ENCODE results near the gene SND1.

SND1 gene

DNA sequence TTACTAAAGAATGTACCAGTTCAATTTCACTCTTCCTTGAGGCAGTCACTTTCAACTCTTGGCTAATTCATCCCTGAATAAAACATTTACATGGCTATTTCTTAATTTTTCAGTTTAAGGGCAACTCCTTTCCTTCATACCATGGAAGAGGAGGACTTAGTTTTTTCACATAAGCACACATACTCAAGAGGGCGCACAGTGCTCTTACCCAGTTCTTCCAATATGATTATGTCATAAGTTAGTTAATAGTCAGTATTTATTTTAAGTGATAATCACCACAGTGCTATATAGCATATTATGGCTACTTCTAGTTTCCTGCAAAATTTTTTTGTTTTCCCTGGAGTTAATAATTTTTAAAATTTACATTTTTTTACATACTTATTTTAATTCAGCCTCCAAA, 58.6 kb downstream of the SND1 start:
- no peak for TF ChIP-seq CTCF (IDR thresholded peaks at IDR 0.05; ENCODE audit: borderline replicate concordance, insufficient read depth, low read depth, low read length)
- H3K4me3 ChIP-seq (ENCODE audit: low read depth, low read length) = no peak overlapping the region

DNA sequence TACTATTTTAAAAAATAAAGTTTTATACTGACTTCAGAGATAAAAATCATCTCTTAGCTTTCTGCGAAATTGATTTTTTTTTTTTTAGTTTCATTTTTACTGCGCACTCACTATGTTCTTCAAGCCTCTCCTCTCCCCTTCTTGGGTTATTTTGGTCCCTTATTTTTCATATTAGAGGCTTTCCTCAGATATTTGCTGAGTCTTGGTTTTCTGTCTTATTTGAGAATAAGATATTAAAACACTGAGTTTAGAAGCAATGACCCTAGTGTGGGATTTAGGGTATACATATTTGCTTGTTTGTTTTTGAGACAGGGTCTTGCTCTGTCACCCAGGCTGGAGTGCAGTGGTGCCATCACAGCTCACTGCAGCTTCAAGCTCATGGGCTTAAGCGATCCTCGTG, 59.9 kb downstream of the SND1 start:
- H3K4me3 ChIP-seq (ENCODE audit: low read depth, low read length) = no peak overlapping the region

DNA sequence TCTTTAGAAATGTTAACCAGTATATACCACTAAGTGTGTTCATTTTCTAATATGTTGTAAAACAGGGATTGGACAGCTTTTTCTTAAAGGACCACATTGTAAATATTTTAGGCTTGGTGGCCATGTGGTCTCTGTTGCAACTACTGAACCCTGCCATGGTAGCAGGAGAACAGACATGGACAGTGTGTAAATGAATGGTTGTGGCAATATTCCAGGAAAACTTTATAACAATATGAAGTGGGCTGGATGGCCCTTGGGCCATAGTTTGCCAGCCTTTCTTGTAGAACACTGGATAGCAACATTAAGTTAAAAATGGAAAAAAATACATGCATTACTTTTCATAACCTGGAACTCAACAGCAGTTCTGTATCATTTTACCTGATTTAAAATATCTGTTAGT, 61.0 kb downstream of the SND1 start:
- no peak overlapping the region for H3K4me3 ChIP-seq (ENCODE audit: low read depth, low read length)
- no peak for TF ChIP-seq CTCF (IDR thresholded peaks at IDR 0.05; ENCODE audit: borderline replicate concordance, insufficient read depth, low read depth, low read length)

More for the DNA sequence above, 59.9 kb downstream of the SND1 start:
- no peak for TF ChIP-seq CTCF (IDR thresholded peaks at IDR 0.05; ENCODE audit: borderline replicate concordance, insufficient read depth, low read depth, low read length)

DNA sequence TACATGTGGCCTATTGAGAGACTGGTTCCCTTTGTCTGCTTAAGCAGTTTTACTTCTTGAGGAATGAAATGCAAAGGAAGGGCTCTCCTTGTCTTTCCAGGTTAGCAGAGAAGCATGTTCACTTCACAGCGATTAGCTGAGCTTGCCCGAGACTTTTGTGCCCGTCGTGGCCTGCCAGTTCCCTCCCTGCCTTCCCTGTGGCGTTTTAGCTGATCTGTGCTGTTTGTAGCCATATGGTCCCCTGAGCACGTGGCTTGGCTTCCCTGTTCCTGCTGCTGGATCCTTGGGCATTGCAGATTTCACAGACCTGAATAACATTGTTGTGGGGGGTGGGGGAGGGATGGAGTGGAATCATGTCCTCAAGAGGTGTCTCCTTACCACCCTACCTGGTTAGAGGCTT, 61.8 kb downstream of the SND1 start:
- no peak overlapping the region for H3K4me3 ChIP-seq (ENCODE audit: low read depth, low read length)
- TF ChIP-seq CTCF (IDR thresholded peaks at IDR 0.05; ENCODE audit: borderline replicate concordance, insufficient read depth, low read depth, low read length) = no peak

- H3K4me3 ChIP-seq (ENCODE audit: low read depth, low read length) = no peak overlapping the region
- no peak for TF ChIP-seq CTCF (IDR thresholded peaks at IDR 0.05; ENCODE audit: borderline replicate concordance, insufficient read depth, low read depth, low read length)
These were observed 63.3 kb downstream of the SND1 start for GRCh38 chr7:127715272-127715671.

DNA sequence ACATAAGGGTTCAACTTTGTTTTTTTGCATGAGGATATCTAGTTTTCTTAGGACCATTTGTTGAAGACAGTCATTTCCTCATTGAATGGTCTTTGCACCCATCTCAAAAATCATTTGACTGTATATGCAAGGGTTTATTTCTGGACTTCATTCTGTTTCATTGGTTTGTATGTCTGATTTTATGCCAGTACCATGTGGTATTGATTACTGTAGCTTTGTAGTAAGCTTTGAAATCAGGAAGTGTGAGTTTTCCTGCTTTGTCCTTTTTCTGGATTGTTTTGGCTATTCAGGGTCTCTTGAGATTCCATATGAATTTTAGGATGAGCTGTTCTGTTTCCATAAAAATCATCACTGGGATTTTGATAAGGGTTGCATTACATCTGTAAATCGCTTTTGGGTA, 63.9 kb downstream of the SND1 start:
- TF ChIP-seq CTCF (IDR thresholded peaks at IDR 0.05; ENCODE audit: borderline replicate concordance, insufficient read depth, low read depth, low read length) = no peak
- H3K4me3 ChIP-seq (ENCODE audit: low read depth, low read length) = no peak overlapping the region

DNA sequence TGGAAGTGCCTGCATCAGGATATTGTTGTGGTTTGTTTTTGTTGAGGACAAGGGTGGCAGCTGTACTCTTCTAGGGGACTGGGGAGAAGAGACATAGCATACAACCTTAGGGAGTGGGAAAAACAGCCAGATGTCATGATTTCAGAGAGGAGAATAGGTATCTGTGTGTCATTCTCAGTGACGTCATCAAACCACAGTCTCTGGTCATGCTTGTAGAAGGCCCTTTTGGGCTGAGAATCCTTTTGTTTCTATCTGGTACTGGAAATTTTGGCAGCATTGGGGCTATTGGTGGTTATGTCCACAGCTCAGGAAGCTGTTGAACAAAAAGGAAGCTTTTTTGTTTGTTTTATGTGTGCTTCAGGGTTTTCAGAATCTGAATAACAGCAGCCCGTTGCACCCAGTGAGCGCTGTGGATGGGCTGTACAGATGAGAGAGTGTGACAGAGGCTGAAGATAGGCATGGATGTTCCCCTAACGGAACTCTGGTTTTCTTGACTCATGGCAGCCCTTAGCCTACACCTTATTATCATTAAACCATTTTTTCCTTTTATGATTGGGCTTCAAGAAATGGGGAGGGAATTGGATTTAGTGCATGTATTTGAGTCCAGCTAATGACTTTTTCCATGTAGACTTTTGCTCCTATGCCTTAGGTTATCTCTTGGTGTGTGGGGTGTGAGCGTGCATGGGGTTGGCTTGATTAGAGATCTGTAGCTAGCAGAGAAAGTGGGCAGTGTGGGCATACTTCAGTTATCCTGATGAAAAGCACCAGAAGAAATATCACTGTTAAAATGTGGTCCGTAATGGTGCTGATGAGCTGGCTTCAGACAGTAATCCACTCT, 65.7 kb downstream of the SND1 start:
- no peak for TF ChIP-seq CTCF (IDR thresholded peaks at IDR 0.05; ENCODE audit: borderline replicate concordance, insufficient read depth, low read depth, low read length)
- H3K4me3 ChIP-seq (ENCODE audit: low read depth, low read length) = no peak overlapping the region

Data from GM12875 (cell line).